Stimulated activated CD8-positive, alpha-beta memory T cell treated with anti-CD3 and anti-CD28 coated beads, Interleukin-15, amount 100 ng/mL, for 48 hours (primary cell): ENCODE data around the gene LEMD3.

Source experiments
- DNase-seq, 2 donors: peaks; one replicate each; pipeline ENCODE4 v3.0.0-alpha.2; 2020; ENCODE audit warnings: low read depth in 2 of 2

The LEMD3 gene

GRCh38 chr12:65169320-65170208, at the start of gene LEMD3:
TSS of gene LEMD3 (plus strand) at chr12:65169583. CDS start at chr12:65169597, 14 bp downstream.
- peak; percentile 90 to 91 for DNase-seq

- no peak for DNase-seq
These were observed 48.1 kb upstream of the LEMD3 start, which contains the start of gene WIF1 for GRCh38 chr12:65121049-65121955. TSS of gene WIF1 (minus strand) at chr12:65121305. CDS start at chr12:65121191, 114 bp downstream.

GRCh38 chr12:65121956-65122469, 47.4 kb upstream of the LEMD3 start:
- no peak for DNase-seq

GRCh38 chr12:65122703-65123102, 46.7 kb upstream of the LEMD3 start:
- DNase-seq, result no peak

GRCh38 chr12:65123435-65124063, 45.8 kb upstream of the LEMD3 start:
- DNase-seq, result no peak

- DNase-seq, result no peak
These were observed 44.1 kb upstream of the LEMD3 start for GRCh38 chr12:65125247-65125646.

GRCh38 chr12:65125975-65126374, 43.4 kb upstream of the LEMD3 start:
- no peak for DNase-seq

GRCh38 chr12:65126482-65126881, 42.9 kb upstream of the LEMD3 start:
- no peak for DNase-seq

- no peak for DNase-seq
These were observed 35.5 kb upstream of the LEMD3 start for GRCh38 chr12:65133879-65134278.

- DNase-seq, result no peak
These were observed 30.0 kb upstream of the LEMD3 start for GRCh38 chr12:65139389-65139788.

GRCh38 chr12:65140738-65141137, 28.6 kb upstream of the LEMD3 start:
- no peak for DNase-seq

GRCh38 chr12:65147312-65147905, 22.0 kb upstream of the LEMD3 start:
- no peak for DNase-seq

- no peak for DNase-seq
These were observed 17.4 kb upstream of the LEMD3 start for GRCh38 chr12:65152012-65152411.

GRCh38 chr12:65152596-65152995, 16.8 kb upstream of the LEMD3 start:
- DNase-seq, result no peak

- no peak for DNase-seq
These were observed 13.6 kb upstream of the LEMD3 start for GRCh38 chr12:65155784-65156183.

GRCh38 chr12:65156366-65156841, 13.0 kb upstream of the LEMD3 start:
- no peak for DNase-seq

GRCh38 chr12:65157091-65157490, 12.3 kb upstream of the LEMD3 start:
- DNase-seq, result no peak

GRCh38 chr12:65162609-65163008, 6.8 kb upstream of the LEMD3 start:
- no peak for DNase-seq

GRCh38 chr12:65164244-65164643, 5.1 kb upstream of the LEMD3 start:
- DNase-seq, result no peak

GRCh38 chr12:65164774-65165173, 4.6 kb upstream of the LEMD3 start:
- DNase-seq, result no peak

- no peak for DNase-seq
These were observed 583 bp upstream of the LEMD3 start for GRCh38 chr12:65168681-65169319.
